HepG2 (cell line): ENCODE data around the gene SNRNP25. TPM values are rescaled to one million over a fixed set of nuclear protein-coding genes. Genes with fewer than 3 reads are reported as not detected.

Source experiments
- CBX1 ChIP-seq: IDR thresholded peaks from one replicate; pipeline ENCODE4 v1.6.1; 2016; ENCODE audit warnings: antibody characterized with exemption, low read depth
- KDM2A ChIP-seq: sonication (generic); formaldehyde crosslinking; IDR thresholded peaks from 2 replicates; pipeline ENCODE4 v1.4.0; 2020; ENCODE audit warnings: low read depth, missing genetic modification reagents, borderline replicate concordance
- KDM3A ChIP-seq: IDR thresholded peaks from 2 replicates; pipeline ENCODE4 v1.6.1; 2018; ENCODE audit warnings: low read depth, missing compliant biosample characterization
- KLF6 ChIP-seq: IDR thresholded peaks from 2 replicates; pipeline ENCODE4 v1.8.0; 2016; ENCODE audit warnings: missing biosample characterization, missing genetic modification reagents
- MAZ ChIP-seq, 2 experiments: sonication (generic) in 1 of 2; formaldehyde crosslinking in 1 of 2; IDR thresholded peaks; 2 replicates each; pipeline versions ENCODE4 v1.5.0 to v1.6.1; 2012 to 2020; ENCODE audit warnings: low read depth in 2 of 2, mild to moderate bottlenecking in 2 of 2, borderline replicate concordance in 1 of 2, improper control_type of control experiment in 1 of 2, low read length in 1 of 2, missing genetic modification reagents in 1 of 2, moderate library complexity in 1 of 2
- MTF2 ChIP-seq: sonication (generic); formaldehyde crosslinking; IDR thresholded peaks from 2 replicates; pipeline ENCODE4 v1.5.0; 2020; ENCODE audit warnings: missing genetic modification reagents, borderline replicate concordance
- NFKB2 ChIP-seq: sonication (generic); formaldehyde crosslinking; IDR thresholded peaks from 2 replicates; pipeline ENCODE4 v1.4.0; 2020; ENCODE audit warnings: missing genetic modification reagents, borderline replicate concordance
- RBFOX2 ChIP-seq: fragments of 200-400 bp; formaldehyde crosslinking; IDR thresholded peaks from 2 replicates; pipeline ENCODE4 v1.6.1; 2017; ENCODE audit warnings: low read depth, mild to moderate bottlenecking, low read length
- STAG1 ChIP-seq: sonication (generic); formaldehyde crosslinking; IDR thresholded peaks from 2 replicates; pipeline ENCODE4 v1.4.0; 2020; ENCODE audit warnings: missing genetic modification reagents
- ZBTB4 ChIP-seq: sonication (generic); formaldehyde crosslinking; IDR thresholded peaks from 2 replicates; pipeline ENCODE4 v1.4.0; 2020; ENCODE audit warnings: missing genetic modification reagents, mild to moderate bottlenecking, borderline replicate concordance
- ZNF235 ChIP-seq: sonication (generic); formaldehyde crosslinking; IDR thresholded peaks from 2 replicates; pipeline ENCODE4 v1.8.1; 2023; ENCODE audit warnings: mild to moderate bottlenecking, missing genetic modification reagents, borderline replicate concordance
- ZNF564 ChIP-seq: sonication (generic); formaldehyde crosslinking; IDR thresholded peaks from 2 replicates; pipeline ENCODE4 v1.8.1; 2023; ENCODE audit warnings: mild to moderate bottlenecking, missing genetic modification reagents
- polyA plus RNA-seq, 8 experiments: library from polyadenylated mRNA; depleted of rRNA in 3 of 8; stranded (reverse) in 7 of 8; unstranded in 1 of 8; fragments of >200 nt; fragmentation: Illumina TruSeq in 4 of 8; extraction: Trizol in 4 of 8; gene quantifications; 2 replicates each; pipeline versions ENCODE4 v1.2.1 to v1.2.3, GENCODE V29; 2011 to 2016; ENCODE audit warnings: low read depth in 4 of 8, missing spikeins in 1 of 8, mixed read lengths in 1 of 8; ENCODE audit not compliant: insufficient read depth in 1 of 8
- total RNA-seq, 5 experiments: library from RNA; depleted of rRNA; stranded (reverse); fragments of >200 nt; fragmentation: Illumina TruSeq; extraction: Trizol; gene quantifications; 2 replicates each; pipeline ENCODE4 v1.2.3, GENCODE V29; 2016; ENCODE audit warnings: low read depth in 1 of 5
- TF ChIP-seq, protein P1 (sequence below): sonication (generic); formaldehyde crosslinking; IDR thresholded peaks from 2 replicates; pipeline ENCODE4 v1.4.0; 2020; ENCODE audit warnings: missing genetic modification reagents
- TF ChIP-seq, protein P2 (sequence below): sonication (generic); formaldehyde crosslinking; IDR thresholded peaks from 2 replicates; pipeline ENCODE4 v1.4.0; 2020; ENCODE audit warnings: missing genetic modification reagents
- TF ChIP-seq, protein P3 (sequence below): sonication (generic); formaldehyde crosslinking; IDR thresholded peaks from 2 replicates; pipeline ENCODE4 v1.5.0; 2020; ENCODE audit warnings: mild to moderate bottlenecking, missing genetic modification reagents, borderline replicate concordance

Gene SNRNP25
- total and polyA plus RNA-seq, 2 of the 13 experiments (the other 11 are each of a cell fraction or from before 2014, with no cell fraction given): 34.1 to 97.4 TPM

GRCh38 chr16:71540-72401 is 18.1 kb downstream of the SNRNP25 start (continued):
- TF ChIP-seq, protein P1, sequence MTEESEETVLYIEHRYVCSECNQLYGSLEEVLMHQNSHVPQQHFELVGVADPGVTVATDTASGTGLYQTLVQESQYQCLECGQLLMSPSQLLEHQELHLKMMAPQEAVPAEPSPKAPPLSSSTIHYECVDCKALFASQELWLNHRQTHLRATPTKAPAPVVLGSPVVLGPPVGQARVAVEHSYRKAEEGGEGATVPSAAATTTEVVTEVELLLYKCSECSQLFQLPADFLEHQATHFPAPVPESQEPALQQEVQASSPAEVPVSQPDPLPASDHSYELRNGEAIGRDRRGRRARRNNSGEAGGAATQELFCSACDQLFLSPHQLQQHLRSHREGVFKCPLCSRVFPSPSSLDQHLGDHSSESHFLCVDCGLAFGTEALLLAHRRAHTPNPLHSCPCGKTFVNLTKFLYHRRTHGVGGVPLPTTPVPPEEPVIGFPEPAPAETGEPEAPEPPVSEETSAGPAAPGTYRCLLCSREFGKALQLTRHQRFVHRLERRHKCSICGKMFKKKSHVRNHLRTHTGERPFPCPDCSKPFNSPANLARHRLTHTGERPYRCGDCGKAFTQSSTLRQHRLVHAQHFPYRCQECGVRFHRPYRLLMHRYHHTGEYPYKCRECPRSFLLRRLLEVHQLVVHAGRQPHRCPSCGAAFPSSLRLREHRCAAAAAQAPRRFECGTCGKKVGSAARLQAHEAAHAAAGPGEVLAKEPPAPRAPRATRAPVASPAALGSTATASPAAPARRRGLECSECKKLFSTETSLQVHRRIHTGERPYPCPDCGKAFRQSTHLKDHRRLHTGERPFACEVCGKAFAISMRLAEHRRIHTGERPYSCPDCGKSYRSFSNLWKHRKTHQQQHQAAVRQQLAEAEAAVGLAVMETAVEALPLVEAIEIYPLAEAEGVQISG (CRISPR knock-in tag): no peak
- TF ChIP-seq RBFOX2 (peak; percentile 43; the same call in 1 of the 2 replicates), CBX1 (no peak), ZBTB4 (CRISPR knock-in tag) (peak; percentile 58; the same call in 1 of the 2 replicates), ZNF564 (CRISPR knock-in tag) (peak; percentile 23; the same call in 1 of the 2 replicates), MTF2 (no peak), KDM3A (CRISPR knock-in tag) (no peak), STAG1 (CRISPR knock-in tag) (no peak), NFKB2 (CRISPR knock-in tag) (no peak), MAZ (IDR thresholded peaks at IDR 0.05; ENCODE audit: borderline replicate concordance, low read depth, low read length) (no peak), MAZ (CRISPR knock-in tag; IDR thresholded peaks at IDR 0.05; ENCODE audit: low read depth) (no peak), ZNF235 (peak; percentile 43; the same call in 1 of the 2 replicates), KLF6 (CRISPR knock-in tag) (no peak), KDM2A (peak; percentile 17; the same call in 1 of the 2 replicates)
- TF ChIP-seq, protein P2, sequence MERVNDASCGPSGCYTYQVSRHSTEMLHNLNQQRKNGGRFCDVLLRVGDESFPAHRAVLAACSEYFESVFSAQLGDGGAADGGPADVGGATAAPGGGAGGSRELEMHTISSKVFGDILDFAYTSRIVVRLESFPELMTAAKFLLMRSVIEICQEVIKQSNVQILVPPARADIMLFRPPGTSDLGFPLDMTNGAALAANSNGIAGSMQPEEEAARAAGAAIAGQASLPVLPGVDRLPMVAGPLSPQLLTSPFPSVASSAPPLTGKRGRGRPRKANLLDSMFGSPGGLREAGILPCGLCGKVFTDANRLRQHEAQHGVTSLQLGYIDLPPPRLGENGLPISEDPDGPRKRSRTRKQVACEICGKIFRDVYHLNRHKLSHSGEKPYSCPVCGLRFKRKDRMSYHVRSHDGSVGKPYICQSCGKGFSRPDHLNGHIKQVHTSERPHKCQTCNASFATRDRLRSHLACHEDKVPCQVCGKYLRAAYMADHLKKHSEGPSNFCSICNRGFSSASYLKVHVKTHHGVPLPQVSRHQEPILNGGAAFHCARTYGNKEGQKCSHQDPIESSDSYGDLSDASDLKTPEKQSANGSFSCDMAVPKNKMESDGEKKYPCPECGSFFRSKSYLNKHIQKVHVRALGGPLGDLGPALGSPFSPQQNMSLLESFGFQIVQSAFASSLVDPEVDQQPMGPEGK: peak; percentile 52; the same call in 1 of the 2 replicates
- TF ChIP-seq, protein P3, sequence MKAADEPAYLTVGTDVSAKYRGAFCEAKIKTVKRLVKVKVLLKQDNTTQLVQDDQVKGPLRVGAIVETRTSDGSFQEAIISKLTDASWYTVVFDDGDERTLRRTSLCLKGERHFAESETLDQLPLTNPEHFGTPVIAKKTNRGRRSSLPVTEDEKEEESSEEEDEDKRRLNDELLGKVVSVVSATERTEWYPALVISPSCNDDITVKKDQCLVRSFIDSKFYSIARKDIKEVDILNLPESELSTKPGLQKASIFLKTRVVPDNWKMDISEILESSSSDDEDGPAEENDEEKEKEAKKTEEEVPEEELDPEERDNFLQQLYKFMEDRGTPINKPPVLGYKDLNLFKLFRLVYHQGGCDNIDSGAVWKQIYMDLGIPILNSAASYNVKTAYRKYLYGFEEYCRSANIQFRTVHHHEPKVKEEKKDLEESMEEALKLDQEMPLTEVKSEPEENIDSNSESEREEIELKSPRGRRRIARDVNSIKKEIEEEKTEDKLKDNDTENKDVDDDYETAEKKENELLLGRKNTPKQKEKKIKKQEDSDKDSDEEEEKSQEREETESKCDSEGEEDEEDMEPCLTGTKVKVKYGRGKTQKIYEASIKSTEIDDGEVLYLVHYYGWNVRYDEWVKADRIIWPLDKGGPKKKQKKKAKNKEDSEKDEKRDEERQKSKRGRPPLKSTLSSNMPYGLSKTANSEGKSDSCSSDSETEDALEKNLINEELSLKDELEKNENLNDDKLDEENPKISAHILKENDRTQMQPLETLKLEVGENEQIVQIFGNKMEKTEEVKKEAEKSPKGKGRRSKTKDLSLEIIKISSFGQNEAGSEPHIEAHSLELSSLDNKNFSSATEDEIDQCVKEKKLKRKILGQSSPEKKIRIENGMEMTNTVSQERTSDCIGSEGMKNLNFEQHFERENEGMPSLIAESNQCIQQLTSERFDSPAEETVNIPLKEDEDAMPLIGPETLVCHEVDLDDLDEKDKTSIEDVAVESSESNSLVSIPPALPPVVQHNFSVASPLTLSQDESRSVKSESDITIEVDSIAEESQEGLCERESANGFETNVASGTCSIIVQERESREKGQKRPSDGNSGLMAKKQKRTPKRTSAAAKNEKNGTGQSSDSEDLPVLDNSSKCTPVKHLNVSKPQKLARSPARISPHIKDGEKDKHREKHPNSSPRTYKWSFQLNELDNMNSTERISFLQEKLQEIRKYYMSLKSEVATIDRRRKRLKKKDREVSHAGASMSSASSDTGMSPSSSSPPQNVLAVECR (CRISPR knock-in tag): peak; percentile 42; the same call in 1 of the 2 replicates
